HL-60 (cell line): ENCODE measurements around the gene ARHGEF1.
A peak's percentile ranks its signal among the peaks of the same experiment; 100 is the strongest.

ENCODE experiments used
- DNase-seq, 2 experiments: peaks; one replicate each; pipeline ENCODE4 v3.0.0-alpha.2; 2010 to 2020; ENCODE audit warnings: low read depth in 1 of 2, low spot score in 1 of 2
- H3K27ac ChIP-seq: fragments of 250-450 bp; sonication (Bioruptor Pico); replicated peaks from 2 replicates; pipeline ENCODE4 v1.5.1; 2020; ENCODE audit warnings: mild to moderate bottlenecking, moderate library complexity
- H3K27me3 ChIP-seq: fragments of 250-450 bp; sonication (Bioruptor Pico); 2 replicates; pipeline ENCODE4 v1.5.1; 2021; ENCODE audit warnings: mild to moderate bottlenecking, moderate library complexity; ENCODE audit not compliant: insufficient read depth, poor library complexity, severe bottlenecking
- H3K4me3 ChIP-seq: replicated peaks from 2 replicates; pipeline ENCODE4 v1.5.1; 2011; ENCODE audit warnings: mild to moderate bottlenecking, control low read depth, low read length; ENCODE audit not compliant: insufficient read depth
- GABPA ChIP-seq: IDR thresholded peaks from 2 replicates; pipeline ENCODE4 v1.6.1; 2012; ENCODE audit warnings: low read depth
- POLR2AphosphoS5 ChIP-seq: IDR thresholded peaks from 2 replicates; pipeline ENCODE4 v1.6.1; 2012; ENCODE audit warnings: low read depth
- REST ChIP-seq: IDR thresholded peaks from 2 replicates; pipeline ENCODE4 v1.6.1; 2012; ENCODE audit warnings: low read depth; ENCODE audit not compliant: insufficient replicate concordance
- SPI1 ChIP-seq: IDR thresholded peaks from 2 replicates; pipeline ENCODE4 v1.6.1; 2012; ENCODE audit warnings: low read depth, mild to moderate bottlenecking, borderline replicate concordance
- TF ChIP-seq, protein P1 (sequence below): IDR thresholded peaks from one replicate; pipeline ENCODE4 v1.5.1; 2011; ENCODE audit warnings: low read length, control low read depth, inconsistent platforms; ENCODE audit not compliant: insufficient read depth

The ARHGEF1 gene

GRCh38 chr19:41926763-41927496, 43.9 kb downstream of the ARHGEF1 start:
- no peak for DNase-seq
- peaks cover 37% of the 10 kb centered on the region for H3K27me3 ChIP-seq
- H3K27ac ChIP-seq = no peak overlapping the region
- no peak overlapping the region for H3K4me3 ChIP-seq
- TF ChIP-seq REST (no peak), POLR2AphosphoS5 (no peak), GABPA (no peak), SPI1 (no peak)
- TF ChIP-seq, protein P1, sequence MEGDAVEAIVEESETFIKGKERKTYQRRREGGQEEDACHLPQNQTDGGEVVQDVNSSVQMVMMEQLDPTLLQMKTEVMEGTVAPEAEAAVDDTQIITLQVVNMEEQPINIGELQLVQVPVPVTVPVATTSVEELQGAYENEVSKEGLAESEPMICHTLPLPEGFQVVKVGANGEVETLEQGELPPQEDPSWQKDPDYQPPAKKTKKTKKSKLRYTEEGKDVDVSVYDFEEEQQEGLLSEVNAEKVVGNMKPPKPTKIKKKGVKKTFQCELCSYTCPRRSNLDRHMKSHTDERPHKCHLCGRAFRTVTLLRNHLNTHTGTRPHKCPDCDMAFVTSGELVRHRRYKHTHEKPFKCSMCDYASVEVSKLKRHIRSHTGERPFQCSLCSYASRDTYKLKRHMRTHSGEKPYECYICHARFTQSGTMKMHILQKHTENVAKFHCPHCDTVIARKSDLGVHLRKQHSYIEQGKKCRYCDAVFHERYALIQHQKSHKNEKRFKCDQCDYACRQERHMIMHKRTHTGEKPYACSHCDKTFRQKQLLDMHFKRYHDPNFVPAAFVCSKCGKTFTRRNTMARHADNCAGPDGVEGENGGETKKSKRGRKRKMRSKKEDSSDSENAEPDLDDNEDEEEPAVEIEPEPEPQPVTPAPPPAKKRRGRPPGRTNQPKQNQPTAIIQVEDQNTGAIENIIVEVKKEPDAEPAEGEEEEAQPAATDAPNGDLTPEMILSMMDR = no peak

DNA sequence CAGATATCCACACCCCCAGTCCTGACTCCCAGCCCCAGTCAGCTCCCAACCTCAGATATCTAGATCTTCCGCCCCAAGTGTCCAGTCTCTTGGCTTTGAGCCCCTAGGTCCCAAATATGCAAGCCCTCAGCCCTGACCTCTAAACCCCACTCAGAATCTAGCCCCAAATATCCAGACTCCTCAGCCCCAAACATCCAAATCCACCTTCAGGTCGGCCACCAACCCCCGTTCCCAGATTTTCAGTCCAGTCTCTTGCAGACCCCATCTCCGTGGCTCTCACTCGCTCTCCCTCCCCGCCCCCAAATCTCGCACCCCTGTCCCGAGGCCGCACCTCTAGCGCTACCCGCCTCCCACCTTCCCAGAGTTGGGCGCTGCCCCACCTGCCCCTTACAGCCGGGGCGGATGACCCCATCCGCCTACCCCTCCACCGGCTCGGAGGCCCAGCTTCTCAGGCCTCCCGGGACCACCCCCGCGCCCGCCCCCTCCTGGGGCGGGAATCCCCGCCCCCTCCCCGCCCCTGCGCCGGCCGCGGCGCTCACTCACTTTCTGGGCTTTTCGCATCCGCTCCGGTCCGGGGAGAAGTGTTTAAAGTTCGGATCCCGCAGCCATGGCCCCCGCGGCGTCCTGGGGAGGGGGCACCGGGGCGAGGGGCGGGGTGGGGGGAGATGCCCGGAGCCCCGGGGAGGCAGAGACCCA, 44.7 kb downstream of the ARHGEF1 start:
- H3K4me3 ChIP-seq = peak overlapping the region; percentile 42
- no peak overlapping the region for H3K27ac ChIP-seq
- TF ChIP-seq, protein P1 = no peak
- TF ChIP-seq GABPA = no peak
- no peak for TF ChIP-seq POLR2AphosphoS5
- TF ChIP-seq REST = no peak
- no peak for TF ChIP-seq SPI1
- DNase-seq = no peak
- peaks cover 29% of the 10 kb centered on the region for H3K27me3 ChIP-seq

GRCh38 chr19:41928221-41928683, 45.3 kb downstream of the ARHGEF1 start, which contains the start of gene ERFL:
ERFL (minus strand) TSS chr19:41928449; CDS start chr19:41912919, 15,530 bp downstream.
- 0 out of 2 replicates have a peak within 1 kb of the TSS, but pooled peaks have one; percentile 33 for H3K27ac ChIP-seq
- DNase-seq = peak; percentile 43 to 45
- peak within 1 kb of the TSS; percentile 42 for H3K4me3 ChIP-seq
- TF ChIP-seq, protein P1 = no peak
- no peak for TF ChIP-seq POLR2AphosphoS5
- no peak for TF ChIP-seq REST
- no peak for TF ChIP-seq SPI1
- TF ChIP-seq GABPA = no peak
- H3K27me3 ChIP-seq = peaks cover 28% of the 10 kb centered on the region
